Right lobe of liver (tissue), 6 donors: ENCODE data around the gene DNMBP. TPM values are rescaled to one million over a fixed set of nuclear protein-coding genes. Genes with fewer than 3 reads are reported as not detected.
A peak's percentile ranks its signal among the peaks of the same experiment; 100 is the strongest.
"Not testable (repeated sequence)": the region's sequence is repeated elsewhere in the genome, so short reads cannot be mapped to it uniquely, and the experiment has no call there.

ENCODE experiments used
- ATAC-seq, 4 donors: fragments of 200-7000 bp; cut with Tn5 transposase; one replicate each; pipeline ENCODE4 v1.9.1; 2020; ENCODE audit warnings: mild to moderate bottlenecking in 4 of 4, moderate library complexity in 4 of 4
- DNase-seq, 3 donors: peaks; one replicate each; pipeline ENCODE4 v3.0.0-alpha.2; 2020
- H3K27ac ChIP-seq, 3 donors: fragments of 200-600 bp; one replicate each; pipeline ENCODE4 v1.8.0; 2022
- H3K27me3 ChIP-seq, 2 donors: fragments of 200-600 bp; one replicate each; pipeline ENCODE4 v1.8.0; 2022
- H3K36me3 ChIP-seq, 4 donors: fragments of 200-600 bp; sonication (generic) in 1 of 4; one replicate each; pipeline versions ENCODE4 v1.5.1 to v1.8.0; 2017 to 2022; ENCODE audit warnings: control low read depth in 1 of 4
- H3K4me1 ChIP-seq, 4 donors: fragments of 200-600 bp; sonication (generic) in 1 of 4; one replicate each; pipeline versions ENCODE4 v1.5.1 to v1.8.0; 2017 to 2022; ENCODE audit warnings: control low read depth in 1 of 4
- H3K4me3 ChIP-seq, 3 donors: fragments of 200-600 bp; one replicate each; pipeline ENCODE4 v1.8.0; 2022
- H3K9me3 ChIP-seq, 4 donors: fragments of 200-600 bp; sonication (generic) in 1 of 4; one replicate each; pipeline versions ENCODE4 v1.5.1 to v1.8.0; 2017 to 2022; ENCODE audit warnings: control low read depth in 1 of 4
- POLR2A ChIP-seq: fragments of 450-650 bp; IDR thresholded peaks from one replicate; pipeline ENCODE4 v1.6.1; 2017; ENCODE audit warnings: antibody characterized with exemption, mild to moderate bottlenecking
- WGBS: methylation state at CpG from one replicate; pipeline ENCODE4 v1.1.6; 2018; ENCODE audit warnings: low coverage, low lambda C conversion rate; ENCODE audit not compliant: insufficient coverage; ENCODE audit errors: missing lambda C conversion rate; 5-methylcytosine and 5-hydroxymethylcytosine counted together
- intact Hi-C, 2 donors: fragments of 100-400 bp; cut with DNase I; formaldehyde crosslinking; loops; one replicate each; pipeline versions ENCODE4 v1.11.2 to v1.14.1; 2022
- total RNA-seq, 6 experiments: library from RNA; depleted of rRNA in 2 of 6; stranded (reverse); fragments of >200 nt in 2 of 6; fragmentation: NEBNext Ultra II Directional in 3 of 6; extraction: Animal tissue kit (Norgen Biotek cat#: 25700) in 3 of 6; gene quantifications; one replicate each; pipeline versions ENCODE4 v1.1.0 to v1.2.4, GENCODE V29; 2016 to 2023
- TF ChIP-seq, protein P1 (sequence below), 4 donors: fragments of 200-600 bp in 3 of 4; fragments of 450-650 bp in 1 of 4; IDR thresholded peaks; one replicate each; pipeline versions ENCODE4 v1.5.1 to v1.8.0; 2016 to 2022; ENCODE audit warnings: antibody characterized with exemption in 4 of 4, mild to moderate bottlenecking in 2 of 4
- donor health status: DM: no; HTN: yes; CAD: no.
- donor health status: DM: no; HTN: no; CAD: no.
- donor health status: DM: no; HTN: no; CAD: no.
- donor health status: DM: no; HTN: yes; CAD: no.
- donor health status: DM: no; HTN: yes; CAD: no.

The DNMBP gene
- total RNA-seq, 6 experiments from 2014 or later: 7.9 to 12.7 (median 9.9) TPM

DNA sequence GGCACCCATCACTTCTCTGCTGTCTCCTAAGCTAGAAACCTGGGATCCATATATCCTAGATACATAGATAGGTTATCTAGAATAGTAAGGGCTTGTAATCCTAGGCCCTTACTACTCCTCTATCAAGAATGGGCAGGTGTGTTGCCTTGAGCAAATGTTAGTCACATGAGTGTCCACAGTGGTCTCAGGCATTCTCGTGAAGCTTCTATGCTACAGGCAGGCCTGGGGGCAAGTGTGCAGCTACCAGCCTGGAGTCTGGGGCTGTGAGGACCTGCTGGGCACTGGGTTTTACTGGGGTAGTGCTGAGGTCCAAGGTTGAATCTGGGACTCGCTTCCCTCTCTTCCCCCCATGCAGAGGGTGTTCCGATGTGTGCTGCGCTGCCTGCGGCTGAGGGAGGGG is 135.9 kb downstream of the DNMBP start:
- intact Hi-C loops: no loop called here
- Histone ChIP-seq H3K27ac (no peak overlapping the region), H3K9me3 (no peaks in the 10 kb centered on the region), H3K36me3 (peaks cover 0 to 24% (median 10%) of the 10 kb centered on the region in 4 donors), H3K4me3 (no peak overlapping the region), H3K27me3 (no peaks in the 10 kb centered on the region), H3K4me1 (no peaks in the 10 kb centered on the region)
- ATAC-seq: peak in 1 of 4 donors; percentile 3
- DNase-seq: no peak
- WGBS: 100% methylated on average over 1 of the region's 5 CpGs
- TF ChIP-seq, protein P1, sequence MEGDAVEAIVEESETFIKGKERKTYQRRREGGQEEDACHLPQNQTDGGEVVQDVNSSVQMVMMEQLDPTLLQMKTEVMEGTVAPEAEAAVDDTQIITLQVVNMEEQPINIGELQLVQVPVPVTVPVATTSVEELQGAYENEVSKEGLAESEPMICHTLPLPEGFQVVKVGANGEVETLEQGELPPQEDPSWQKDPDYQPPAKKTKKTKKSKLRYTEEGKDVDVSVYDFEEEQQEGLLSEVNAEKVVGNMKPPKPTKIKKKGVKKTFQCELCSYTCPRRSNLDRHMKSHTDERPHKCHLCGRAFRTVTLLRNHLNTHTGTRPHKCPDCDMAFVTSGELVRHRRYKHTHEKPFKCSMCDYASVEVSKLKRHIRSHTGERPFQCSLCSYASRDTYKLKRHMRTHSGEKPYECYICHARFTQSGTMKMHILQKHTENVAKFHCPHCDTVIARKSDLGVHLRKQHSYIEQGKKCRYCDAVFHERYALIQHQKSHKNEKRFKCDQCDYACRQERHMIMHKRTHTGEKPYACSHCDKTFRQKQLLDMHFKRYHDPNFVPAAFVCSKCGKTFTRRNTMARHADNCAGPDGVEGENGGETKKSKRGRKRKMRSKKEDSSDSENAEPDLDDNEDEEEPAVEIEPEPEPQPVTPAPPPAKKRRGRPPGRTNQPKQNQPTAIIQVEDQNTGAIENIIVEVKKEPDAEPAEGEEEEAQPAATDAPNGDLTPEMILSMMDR (IDR thresholded peaks at IDR 0.05): no peak
- TF ChIP-seq POLR2A: no peak

DNA sequence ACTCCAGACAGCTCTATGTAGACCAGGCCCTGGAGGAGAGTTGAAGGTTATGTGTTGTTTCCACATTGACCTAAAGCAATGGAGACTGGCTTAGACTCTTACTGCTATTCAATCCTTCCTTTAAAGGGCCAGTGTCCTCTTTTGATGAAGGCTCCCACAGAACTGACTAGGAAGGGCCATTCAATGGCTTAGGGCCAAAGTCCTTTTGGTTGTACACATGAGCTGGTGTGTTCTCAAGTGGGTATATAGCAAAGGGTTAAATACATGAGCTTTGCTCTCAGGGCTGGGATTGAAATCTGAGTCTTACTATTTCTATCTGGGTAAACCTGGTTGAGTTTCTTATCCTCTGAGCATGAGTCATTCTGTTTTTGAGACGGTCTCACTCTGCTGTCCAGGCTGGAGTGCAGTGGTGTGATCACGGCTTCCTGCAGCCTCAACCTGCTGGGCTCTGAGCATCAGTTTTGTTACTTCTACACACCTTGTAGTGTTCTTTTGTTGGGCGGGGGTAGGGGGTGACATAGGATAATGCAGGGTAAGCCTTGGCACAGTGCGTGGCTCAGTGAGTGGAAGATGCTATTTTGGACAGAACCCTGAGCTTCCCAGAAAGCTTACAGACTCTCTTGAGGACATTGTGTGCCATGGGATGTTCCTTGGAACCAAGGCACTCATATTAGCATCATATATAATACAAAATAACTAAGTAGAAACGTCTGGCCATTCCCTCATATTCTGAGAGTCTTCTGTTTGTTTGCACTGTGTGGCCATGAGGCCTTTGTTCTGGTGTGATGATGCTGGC is 137.2 kb downstream of the DNMBP start:
- H3K4me3 ChIP-seq: no peak overlapping the region
- ATAC-seq (peak in 2 of 4 donors; percentile 16 to 20), DNase-seq (no peak)
- H3K9me3 ChIP-seq: no peaks in the 10 kb centered on the region
- no peak for TF ChIP-seq POLR2A
- TF ChIP-seq, protein P1 (IDR thresholded peaks at IDR 0.05): no peak
- 60% methylated on average over 4 of the region's 5 CpGs for WGBS
- no peaks in the 10 kb centered on the region for H3K27me3 ChIP-seq
- intact Hi-C loops: no loop called here
- peaks cover 0 to under 1% (median 0%) of the 10 kb centered on the region in 4 donors for H3K4me1 ChIP-seq
- H3K27ac ChIP-seq: no peak overlapping the region
- H3K36me3 ChIP-seq: peaks cover 0 to 16% (median 4%) of the 10 kb centered on the region in 4 donors

DNA sequence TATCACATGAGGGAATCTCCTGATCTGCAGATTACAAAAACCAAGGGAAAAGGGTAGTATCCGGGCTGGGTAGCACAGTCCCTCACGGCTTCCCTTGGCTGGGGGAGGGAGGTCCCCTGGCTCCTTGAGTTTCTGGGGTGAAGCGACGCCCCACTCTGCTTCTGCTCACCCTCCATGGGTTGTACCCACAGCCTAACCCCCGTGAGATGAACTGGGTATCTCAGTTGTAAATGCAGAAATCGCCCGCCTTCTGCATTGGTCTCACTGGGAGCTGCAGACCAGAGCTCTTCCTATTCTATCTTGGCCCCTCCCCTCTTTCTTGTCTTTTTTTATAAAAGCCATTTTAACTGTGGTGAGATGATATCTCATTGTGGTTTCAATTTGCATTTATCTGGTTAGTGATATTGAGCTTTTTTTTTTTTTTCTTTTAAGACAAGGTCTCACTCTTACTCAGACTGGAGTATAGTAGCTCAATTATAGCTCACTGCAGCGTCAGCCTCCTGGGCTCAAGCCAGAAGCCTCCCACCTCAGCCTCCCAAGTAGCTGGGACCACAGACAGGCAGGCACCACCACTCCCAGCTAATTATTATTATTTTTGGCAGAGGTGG is 139.5 kb downstream of the DNMBP start:
- ATAC-seq (no peak), DNase-seq (no peak)
- H3K27ac ChIP-seq: no peak overlapping the region
- intact Hi-C loops: no loop called here
- WGBS: 66% methylated on average over 4 of the region's 8 CpGs
- H3K9me3 ChIP-seq: no peaks in the 10 kb centered on the region
- H3K36me3 ChIP-seq: no peaks in the 10 kb centered on the region
- TF ChIP-seq, protein P1 (IDR thresholded peaks at IDR 0.05): no peak
- H3K4me1 ChIP-seq: peaks cover 0 to 6% (median 0%) of the 10 kb centered on the region in 4 donors
- H3K27me3 ChIP-seq: no peaks in the 10 kb centered on the region
- H3K4me3 ChIP-seq: no peak overlapping the region

DNA sequence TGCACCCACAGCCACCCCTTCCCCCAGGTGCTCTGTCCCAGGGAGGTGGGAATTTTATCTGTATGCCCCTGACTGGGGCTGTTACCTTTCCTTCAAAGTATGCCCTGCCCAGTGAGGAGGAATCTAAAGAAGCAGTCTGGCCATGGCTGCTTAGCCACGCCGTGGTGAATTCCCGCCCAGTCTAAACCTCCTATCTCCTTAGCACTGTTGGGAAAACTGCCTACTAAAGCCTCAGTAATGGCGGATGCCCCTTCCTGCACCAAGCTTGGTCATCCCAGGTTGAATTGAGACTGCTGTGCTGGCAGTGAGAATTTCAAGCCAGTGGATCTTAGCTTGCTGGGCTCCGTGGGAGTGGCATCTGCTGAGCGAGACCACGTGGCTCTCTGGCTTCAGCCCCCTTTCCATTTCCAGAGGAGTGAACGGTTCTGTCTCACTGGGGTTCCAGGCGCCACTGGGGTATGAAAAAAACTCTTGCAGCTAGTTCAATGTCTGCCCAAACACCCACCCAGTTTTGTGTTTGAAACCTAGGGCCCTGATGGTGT is 140.1 kb downstream of the DNMBP start:
- intact Hi-C loops: no loop called here
- H3K36me3 ChIP-seq: no peaks in the 10 kb centered on the region
- H3K4me1 ChIP-seq: peaks cover 0 to 6% (median 0%) of the 10 kb centered on the region in 4 donors
- no peaks in the 10 kb centered on the region for H3K27me3 ChIP-seq
- no peak overlapping the region for H3K27ac ChIP-seq
- H3K4me3 ChIP-seq: no peak overlapping the region
- TF ChIP-seq, protein P1 (IDR thresholded peaks at IDR 0.05): no peak
- no peak for TF ChIP-seq POLR2A
- no peaks in the 10 kb centered on the region for H3K9me3 ChIP-seq
- 46% methylated on average over 3 of the region's 9 CpGs for WGBS
- ATAC-seq (no peak), DNase-seq (no peak)

DNA sequence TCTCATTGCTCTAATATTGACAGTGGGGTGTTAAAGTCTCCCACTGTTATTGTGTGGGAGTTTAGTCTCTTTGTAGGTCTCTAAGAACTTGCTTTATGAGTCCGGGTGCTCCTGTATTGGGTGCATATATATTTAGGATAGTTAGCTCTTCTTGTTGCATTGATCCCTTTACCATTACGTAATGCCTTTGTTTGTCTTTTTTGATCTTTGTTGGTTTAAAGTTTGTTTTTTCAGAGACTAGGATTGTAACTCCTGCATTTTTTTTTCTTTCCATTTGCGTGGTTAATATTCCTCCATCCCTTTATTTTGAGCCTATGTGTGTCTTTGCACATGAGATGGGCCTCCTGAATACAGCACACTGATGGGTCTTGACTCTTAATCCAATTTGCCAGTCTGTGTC is 142.5 kb downstream of the DNMBP start:
- DNase-seq, H3K27ac ChIP-seq, ATAC-seq, H3K27me3 ChIP-seq, H3K4me3 ChIP-seq, H3K9me3 ChIP-seq, intact Hi-C loops, H3K36me3 ChIP-seq, H3K4me1 ChIP-seq: not testable (repeated sequence)
- WGBS: 43% methylated on average over 3 of the region's 3 CpGs

DNA sequence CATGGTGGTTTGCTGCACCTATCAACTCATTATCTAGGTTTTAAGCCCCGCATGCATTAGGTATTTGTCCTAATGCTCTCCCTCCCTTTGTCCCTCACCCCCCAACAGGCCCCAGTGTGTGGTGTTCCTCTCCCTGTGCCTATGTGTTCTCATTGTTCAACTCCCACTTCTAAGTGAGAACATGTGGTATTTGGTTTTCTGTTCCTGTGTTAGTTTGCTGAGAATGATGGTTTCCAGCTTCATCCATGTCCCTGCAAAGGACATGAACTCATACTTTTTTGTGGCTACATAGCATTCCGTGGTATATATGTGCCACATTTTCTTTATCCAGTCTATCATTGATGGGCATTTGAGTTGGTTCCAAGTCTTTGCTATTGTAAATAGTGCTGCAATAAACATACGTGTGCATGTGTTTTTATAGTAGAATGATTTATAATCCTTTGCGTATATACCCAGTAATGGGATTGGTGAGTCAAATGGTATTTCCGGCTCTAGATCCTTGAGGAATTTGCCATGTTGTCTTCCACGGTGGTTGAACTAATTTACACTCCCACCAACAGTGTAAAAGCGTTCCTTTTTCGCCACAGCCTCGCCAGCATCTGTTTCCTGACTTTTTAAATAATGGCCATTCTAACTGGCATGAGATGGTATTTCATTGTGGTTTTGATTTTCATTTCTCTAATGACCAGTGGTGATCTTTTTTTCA is 146.1 kb downstream of the DNMBP start:
- H3K4me1 ChIP-seq, H3K4me3 ChIP-seq, ATAC-seq, H3K27me3 ChIP-seq, H3K9me3 ChIP-seq, intact Hi-C loops, DNase-seq, H3K27ac ChIP-seq, H3K36me3 ChIP-seq: not testable (repeated sequence)
- 72% methylated on average over 9 of the region's 9 CpGs for WGBS
